ENCODE data around the gene JAKMIP3.

The JAKMIP3 gene

DNA sequence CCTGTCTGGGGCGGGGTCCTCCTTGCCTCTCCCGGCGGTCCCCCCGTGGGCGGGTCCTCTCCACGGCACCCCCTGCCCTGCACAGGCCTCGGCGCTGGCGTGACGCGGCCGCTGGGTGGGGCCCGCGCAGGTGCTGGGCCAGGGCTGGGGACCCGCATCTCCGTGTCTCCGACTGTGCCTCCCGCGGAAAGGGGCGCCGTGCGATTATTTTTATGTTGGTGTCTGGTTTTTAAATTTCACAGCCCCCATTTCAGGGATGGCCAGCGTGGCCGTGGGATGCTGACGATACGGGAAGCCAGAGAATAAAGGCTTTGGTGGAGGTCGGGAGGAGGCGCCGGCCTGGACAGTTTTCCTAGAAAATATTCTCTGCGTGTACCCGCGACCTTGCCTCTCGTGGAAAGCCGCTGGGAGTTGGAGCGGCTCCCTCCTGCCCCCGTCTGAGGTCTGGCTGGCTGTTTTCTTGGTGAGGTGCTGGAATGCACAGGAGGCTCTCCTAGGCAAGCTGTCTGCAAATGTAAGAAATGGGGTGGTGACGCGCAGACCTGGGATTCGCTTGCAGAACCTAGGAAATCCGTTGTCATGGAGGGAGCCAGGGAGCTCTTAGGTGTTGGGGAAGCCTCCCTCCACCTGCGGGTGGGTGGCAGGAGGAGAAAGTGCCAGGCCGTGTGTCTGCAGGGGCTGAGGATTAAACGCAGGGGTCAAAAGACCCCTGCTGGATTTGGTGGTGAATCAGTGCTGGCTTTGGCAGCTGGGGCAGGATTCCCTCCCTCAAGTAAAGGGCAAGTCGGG, 28.7 kb upstream of the JAKMIP3 start:
- POLR2A ChIA-PET = no interaction called here
- TF ChIP-seq ZFP69B (tag by site-specific recombination; IDR thresholded peaks at IDR 0.05) = peak; percentile 67
- TF ChIP-seq, protein P1, sequence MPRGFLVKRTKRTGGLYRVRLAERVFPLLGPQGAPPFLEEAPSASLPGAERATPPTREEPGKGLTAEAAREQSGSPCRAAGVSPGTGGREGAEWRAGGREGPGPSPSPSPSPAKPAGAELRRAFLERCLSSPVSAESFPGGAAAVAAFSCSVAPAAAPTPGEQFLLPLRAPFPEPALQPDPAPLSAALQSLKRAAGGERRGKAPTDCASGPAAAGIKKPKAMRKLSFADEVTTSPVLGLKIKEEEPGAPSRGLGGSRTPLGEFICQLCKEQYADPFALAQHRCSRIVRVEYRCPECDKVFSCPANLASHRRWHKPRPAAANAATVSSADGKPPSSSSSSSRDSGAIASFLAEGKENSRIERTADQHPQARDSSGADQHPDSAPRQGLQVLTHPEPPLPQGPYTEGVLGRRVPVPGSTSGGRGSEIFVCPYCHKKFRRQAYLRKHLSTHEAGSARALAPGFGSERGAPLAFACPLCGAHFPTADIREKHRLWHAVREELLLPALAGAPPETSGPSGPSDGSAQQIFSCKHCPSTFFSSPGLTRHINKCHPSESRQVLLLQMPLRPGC (tag by site-specific recombination; IDR thresholded peaks at IDR 0.05) = no peak
- TF ChIP-seq ZNF692 (tag by site-specific recombination; IDR thresholded peaks at IDR 0.05) = peak; percentile 70
- no peak for TF ChIP-seq ZNF302 (tag by site-specific recombination; IDR thresholded peaks at IDR 0.05; ENCODE audit: low read depth)
- TF ChIP-seq ZNF335 (tag by site-specific recombination; conservative IDR thresholded peaks at IDR 0.05) = peak; percentile 89
- no peak for TF ChIP-seq ZNF776 (tag by site-specific recombination; IDR thresholded peaks at IDR 0.05; ENCODE audit: borderline replicate concordance)
- no peak for TF ChIP-seq ZNF362 (tag by site-specific recombination; IDR thresholded peaks at IDR 0.05)
- TF ChIP-seq, protein P2, sequence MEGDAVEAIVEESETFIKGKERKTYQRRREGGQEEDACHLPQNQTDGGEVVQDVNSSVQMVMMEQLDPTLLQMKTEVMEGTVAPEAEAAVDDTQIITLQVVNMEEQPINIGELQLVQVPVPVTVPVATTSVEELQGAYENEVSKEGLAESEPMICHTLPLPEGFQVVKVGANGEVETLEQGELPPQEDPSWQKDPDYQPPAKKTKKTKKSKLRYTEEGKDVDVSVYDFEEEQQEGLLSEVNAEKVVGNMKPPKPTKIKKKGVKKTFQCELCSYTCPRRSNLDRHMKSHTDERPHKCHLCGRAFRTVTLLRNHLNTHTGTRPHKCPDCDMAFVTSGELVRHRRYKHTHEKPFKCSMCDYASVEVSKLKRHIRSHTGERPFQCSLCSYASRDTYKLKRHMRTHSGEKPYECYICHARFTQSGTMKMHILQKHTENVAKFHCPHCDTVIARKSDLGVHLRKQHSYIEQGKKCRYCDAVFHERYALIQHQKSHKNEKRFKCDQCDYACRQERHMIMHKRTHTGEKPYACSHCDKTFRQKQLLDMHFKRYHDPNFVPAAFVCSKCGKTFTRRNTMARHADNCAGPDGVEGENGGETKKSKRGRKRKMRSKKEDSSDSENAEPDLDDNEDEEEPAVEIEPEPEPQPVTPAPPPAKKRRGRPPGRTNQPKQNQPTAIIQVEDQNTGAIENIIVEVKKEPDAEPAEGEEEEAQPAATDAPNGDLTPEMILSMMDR (tag by site-specific recombination; IDR thresholded peaks at IDR 0.05) = peak; percentile 32; the same call in 1 of the 2 replicates
- TF ChIP-seq ZNF560 (tag by site-specific recombination; IDR thresholded peaks at IDR 0.05; ENCODE audit: borderline replicate concordance) = no peak
- no peak for TF ChIP-seq ZBTB44 (tag by site-specific recombination; IDR thresholded peaks at IDR 0.05)
- TF ChIP-seq, protein P3, sequence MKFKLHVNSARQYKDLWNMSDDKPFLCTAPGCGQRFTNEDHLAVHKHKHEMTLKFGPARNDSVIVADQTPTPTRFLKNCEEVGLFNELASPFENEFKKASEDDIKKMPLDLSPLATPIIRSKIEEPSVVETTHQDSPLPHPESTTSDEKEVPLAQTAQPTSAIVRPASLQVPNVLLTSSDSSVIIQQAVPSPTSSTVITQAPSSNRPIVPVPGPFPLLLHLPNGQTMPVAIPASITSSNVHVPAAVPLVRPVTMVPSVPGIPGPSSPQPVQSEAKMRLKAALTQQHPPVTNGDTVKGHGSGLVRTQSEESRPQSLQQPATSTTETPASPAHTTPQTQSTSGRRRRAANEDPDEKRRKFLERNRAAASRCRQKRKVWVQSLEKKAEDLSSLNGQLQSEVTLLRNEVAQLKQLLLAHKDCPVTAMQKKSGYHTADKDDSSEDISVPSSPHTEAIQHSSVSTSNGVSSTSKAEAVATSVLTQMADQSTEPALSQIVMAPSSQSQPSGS (tag by site-specific recombination; IDR thresholded peaks at IDR 0.05; ENCODE audit: low read depth) = no peak
- no peak for TF ChIP-seq ZNF350 (tag by site-specific recombination; IDR thresholded peaks at IDR 0.05)
- TF ChIP-seq ZNF768 (tag by site-specific recombination; IDR thresholded peaks at IDR 0.05) = no peak
- no peak for TF ChIP-seq ZNF529 (tag by site-specific recombination; IDR thresholded peaks at IDR 0.05; ENCODE audit: insufficient replicate concordance)
- TF ChIP-seq KLF17 (tag by site-specific recombination; IDR thresholded peaks at IDR 0.05) = no peak
- no peak for TF ChIP-seq TSHZ1 (tag by site-specific recombination; IDR thresholded peaks at IDR 0.05; ENCODE audit: borderline replicate concordance)
- TF ChIP-seq ZNF114 (tag by site-specific recombination; IDR thresholded peaks at IDR 0.05) = no peak
- TF ChIP-seq, protein P4, sequence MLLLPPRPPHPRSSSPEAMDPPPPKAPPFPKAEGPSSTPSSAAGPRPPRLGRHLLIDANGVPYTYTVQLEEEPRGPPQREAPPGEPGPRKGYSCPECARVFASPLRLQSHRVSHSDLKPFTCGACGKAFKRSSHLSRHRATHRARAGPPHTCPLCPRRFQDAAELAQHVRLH (tag by site-specific recombination; IDR thresholded peaks at IDR 0.05) = no peak
- no peaks in the 10 kb centered on the region for H3K9me3 ChIP-seq (ENCODE audit: control insufficient read depth, insufficient read depth, low read depth, low read length)
- H3K36me3 ChIP-seq (ENCODE audit: control insufficient read depth in 2 of 2, insufficient read depth in 1 of 2, low read length in 2 of 2) = no peaks in the 10 kb centered on the region
- H3K4me1 ChIP-seq (ENCODE audit: control insufficient read depth, insufficient read depth, low read length) = no peaks in the 10 kb centered on the region
- H3K27ac ChIP-seq (ENCODE audit: extremely low read depth, low read depth, low read length) = no peak overlapping the region
- CTCF ChIA-PET = interaction anchor here (0.6 to 1.2 kb wide), 2 partner anchors 106 to 316 kb away, joined by 4 to 5 read pairs; no protein-coding TSS in a partner anchor
- peak overlapping the region; percentile 19 for H3K4me3 ChIP-seq (ENCODE audit: low read depth, low read length)

Measured in HEK293 (cell line).